ENCODE data around the gene TGFBI.

GRCh38 chr5:136056336-136056735, 27.5 kb downstream of the TGFBI start:
- TF ChIP-seq CTCF (IDR thresholded peaks at IDR 0.05) (no peak), POLR2A (IDR thresholded peaks at IDR 0.05) (no peak), POLR2AphosphoS5 (IDR thresholded peaks at IDR 0.05) (no peak)

All from upper lobe of left lung (tissue), 4 donors.